IPS-11a (cell line): Measurements from ENCODE around the gene TBXAS1.
A peak's percentile ranks its signal among the peaks of the same experiment; 100 is the strongest.

Source experiments
- H3K4me3 ChIP-seq: one replicate; pipeline ENCODE4 v1.5.1; 2013; ENCODE audit warnings: low read depth, low read length, control low read depth

Gene TBXAS1

GRCh38 chr7:140061607-140061930, 232.5 kb downstream of the TBXAS1 start:
- no peak overlapping the region for H3K4me3 ChIP-seq

GRCh38 chr7:140062118-140062527, 233.1 kb downstream of the TBXAS1 start:
- peak overlapping the region; percentile 61 for H3K4me3 ChIP-seq

- H3K4me3 ChIP-seq = peak within 1 kb of the TSS; percentile 61
These were observed 233.7 kb downstream of the TBXAS1 start, which contains the start of gene PARP12 for GRCh38 chr7:140062528-140063299. PARP12 (minus strand) TSS chr7:140062951; CDS start chr7:140062847, 104 bp downstream.

- no peak overlapping the region for H3K4me3 ChIP-seq
These were observed 238.0 kb downstream of the TBXAS1 start for GRCh38 chr7:140067052-140067451.

GRCh38 chr7:140068033-140068432, 239.0 kb downstream of the TBXAS1 start:
- no peak overlapping the region for H3K4me3 ChIP-seq

- no peak overlapping the region for H3K4me3 ChIP-seq
These were observed 240.4 kb downstream of the TBXAS1 start for GRCh38 chr7:140069298-140069949.
